Smooth muscle cell (in vitro differentiated cells): ENCODE measurements around the gene SNRPA. TPM values are rescaled to one million over a fixed set of nuclear protein-coding genes. Genes with fewer than 3 reads are reported as not detected.
A peak's percentile ranks its signal among the peaks of the same experiment; 100 is the strongest.

ENCODE experiments used
- DNase-seq: peaks from one replicate; lab custom pipeline; 2025; ENCODE audit not compliant: unreplicated experiment; lab: John Stamatoyannopoulos, UW
- H2AFZ ChIP-seq: fragments of 200-600 bp; sonication (generic); 2 replicates; pipeline ENCODE4 v1.6.0; 2016; ENCODE audit warnings: antibody characterized with exemption, low read depth, mild to moderate bottlenecking
- H3F3A ChIP-seq: fragments of 200-600 bp; sonication (generic); 2 replicates; pipeline ENCODE4 v1.6.0; 2017; ENCODE audit warnings: antibody characterized with exemption, low read depth
- H3K27ac ChIP-seq: fragments of 200-600 bp; sonication (generic); 2 replicates; pipeline ENCODE4 v1.5.1; 2016; ENCODE audit warnings: low read depth, mild to moderate bottlenecking
- H3K27me3 ChIP-seq: fragments of 200-600 bp; sonication (generic); 2 replicates; pipeline ENCODE4 v1.6.1; 2016; ENCODE audit warnings: low read depth, mild to moderate bottlenecking
- H3K36me3 ChIP-seq: fragments of 200-600 bp; sonication (generic); 2 replicates; pipeline ENCODE4 v1.5.1; 2016; ENCODE audit warnings: low read depth
- H3K4me1 ChIP-seq: fragments of 200-600 bp; sonication (generic); 2 replicates; pipeline ENCODE4 v1.5.1; 2016; ENCODE audit warnings: low read depth
- H3K4me2 ChIP-seq: fragments of 200-600 bp; sonication (generic); 2 replicates; pipeline ENCODE4 v1.6.0; 2016; ENCODE audit warnings: mild to moderate bottlenecking
- H3K4me3 ChIP-seq: fragments of 200-600 bp; sonication (generic); 2 replicates; pipeline ENCODE4 v1.5.1; 2016; ENCODE audit warnings: mild to moderate bottlenecking
- H3K79me2 ChIP-seq: fragments of 200-600 bp; sonication (generic); 2 replicates; pipeline ENCODE4 v1.6.0; 2016; ENCODE audit warnings: low read depth, mild to moderate bottlenecking
- H3K9ac ChIP-seq: fragments of 200-600 bp; sonication (generic); 2 replicates; pipeline ENCODE4 v1.6.0; 2016; ENCODE audit warnings: low read depth
- H3K9me3 ChIP-seq: fragments of 200-600 bp; sonication (generic); replicated peaks from 2 replicates; pipeline ENCODE4 v1.5.1; 2016; ENCODE audit warnings: low read depth
- H4K20me1 ChIP-seq: fragments of 200-600 bp; sonication (generic); 2 replicates; pipeline ENCODE4 v1.6.0; 2016; ENCODE audit warnings: low read depth
- WGBS: methylation state at CpG from one replicate; pipeline ENCODE4 v1.1.7; 2016; ENCODE audit warnings: low lambda C conversion rate; 5-methylcytosine and 5-hydroxymethylcytosine counted together
- polyA plus RNA-seq: library from polyadenylated mRNA; unstranded; fragments of >200 nt; fragmentation: Nextera tagmentation; extraction: Ambion mirVana; gene quantifications from 2 replicates; pipeline ENCODE4 v1.2.1, GENCODE V29; 2016
- total RNA-seq: library from RNA; depleted of rRNA; stranded (reverse); fragments of >200 nt; gene quantifications from 2 replicates; pipeline ENCODE4 v1.2.3, GENCODE V29; 2014
- TF ChIP-seq, protein P1 (sequence below): fragments of 200-600 bp; sonication (generic); IDR thresholded peaks from 2 replicates; pipeline ENCODE4 v1.5.1; 2017; ENCODE audit warnings: borderline replicate concordance, mild to moderate bottlenecking, antibody characterized with exemption; ENCODE audit not compliant: insufficient read depth, poor library complexity, severe bottlenecking

SNRPA gene
- total and polyA plus RNA-seq, 2 experiments from 2014 or later = 30.3 to 87.7 TPM

DNA sequence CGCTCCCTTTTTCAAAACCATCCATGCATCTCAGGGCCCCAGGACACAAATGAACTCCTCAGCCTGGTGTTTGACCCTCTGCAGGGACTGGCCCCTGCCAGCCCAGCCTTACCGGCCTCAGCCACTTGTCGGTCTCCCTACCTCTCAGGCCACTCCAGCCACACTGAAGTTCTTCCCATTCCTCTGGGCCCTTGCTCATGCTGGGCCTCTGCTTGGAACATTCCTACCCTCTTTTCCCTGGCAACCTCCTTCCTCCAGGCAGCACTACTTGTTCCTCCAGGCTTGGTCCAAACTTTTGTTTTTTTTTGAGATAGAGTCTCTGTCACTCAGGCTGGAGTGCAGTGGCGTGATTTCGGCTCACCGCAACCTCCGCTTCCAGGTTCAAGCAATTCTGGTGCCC, 40.3 kb downstream of the SNRPA start:
- H3K4me1 ChIP-seq = no peaks in the 10 kb centered on the region
- H3K27me3 ChIP-seq = no peaks in the 10 kb centered on the region
- H3K4me2 ChIP-seq = no peak overlapping the region
- H2AFZ ChIP-seq = no peak overlapping the region
- TF ChIP-seq, protein P1, sequence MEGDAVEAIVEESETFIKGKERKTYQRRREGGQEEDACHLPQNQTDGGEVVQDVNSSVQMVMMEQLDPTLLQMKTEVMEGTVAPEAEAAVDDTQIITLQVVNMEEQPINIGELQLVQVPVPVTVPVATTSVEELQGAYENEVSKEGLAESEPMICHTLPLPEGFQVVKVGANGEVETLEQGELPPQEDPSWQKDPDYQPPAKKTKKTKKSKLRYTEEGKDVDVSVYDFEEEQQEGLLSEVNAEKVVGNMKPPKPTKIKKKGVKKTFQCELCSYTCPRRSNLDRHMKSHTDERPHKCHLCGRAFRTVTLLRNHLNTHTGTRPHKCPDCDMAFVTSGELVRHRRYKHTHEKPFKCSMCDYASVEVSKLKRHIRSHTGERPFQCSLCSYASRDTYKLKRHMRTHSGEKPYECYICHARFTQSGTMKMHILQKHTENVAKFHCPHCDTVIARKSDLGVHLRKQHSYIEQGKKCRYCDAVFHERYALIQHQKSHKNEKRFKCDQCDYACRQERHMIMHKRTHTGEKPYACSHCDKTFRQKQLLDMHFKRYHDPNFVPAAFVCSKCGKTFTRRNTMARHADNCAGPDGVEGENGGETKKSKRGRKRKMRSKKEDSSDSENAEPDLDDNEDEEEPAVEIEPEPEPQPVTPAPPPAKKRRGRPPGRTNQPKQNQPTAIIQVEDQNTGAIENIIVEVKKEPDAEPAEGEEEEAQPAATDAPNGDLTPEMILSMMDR = no peak
- H3K4me3 ChIP-seq = no peak overlapping the region
- no peak overlapping the region for H3K9ac ChIP-seq
- DNase-seq = no peak
- H4K20me1 ChIP-seq = no peaks in the 10 kb centered on the region
- no peaks in the 10 kb centered on the region for H3K36me3 ChIP-seq
- H3K9me3 ChIP-seq = no peaks in the 10 kb centered on the region
- H3F3A ChIP-seq = no peaks in the 10 kb centered on the region
- 84% methylated on average over 7 of the region's 7 CpGs for WGBS
- no peaks in the 10 kb centered on the region for H3K79me2 ChIP-seq
- H3K27ac ChIP-seq = no peak overlapping the region

DNA sequence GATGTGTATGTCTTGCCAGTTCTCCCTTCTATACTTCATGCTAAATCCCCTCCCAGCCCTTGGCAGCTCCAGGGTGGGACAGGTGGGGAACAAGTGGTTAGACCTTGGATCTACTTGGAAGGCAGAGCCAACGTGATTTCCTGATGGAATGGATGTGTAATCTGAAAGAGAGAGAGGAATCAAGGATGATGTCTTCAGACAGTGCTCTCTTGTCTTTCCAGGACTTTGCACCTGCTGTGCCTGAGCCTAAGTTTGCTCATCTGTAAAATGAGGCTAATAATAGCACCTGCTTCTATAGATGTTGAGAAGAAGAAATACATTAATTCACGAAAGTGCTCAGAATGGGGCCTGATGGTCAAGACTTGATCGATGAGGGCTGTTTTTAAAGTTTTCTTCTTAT, 41.0 kb downstream of the SNRPA start:
- Histone ChIP-seq H3K27ac (no peak overlapping the region), H3K79me2 (no peaks in the 10 kb centered on the region), H3K27me3 (no peaks in the 10 kb centered on the region), H3K4me3 (no peak overlapping the region), H3K36me3 (no peaks in the 10 kb centered on the region), H3K4me2 (no peak overlapping the region), H4K20me1 (no peaks in the 10 kb centered on the region), H2AFZ (no peak overlapping the region), H3K4me1 (no peaks in the 10 kb centered on the region), H3K9me3 (no peaks in the 10 kb centered on the region), H3F3A (no peaks in the 10 kb centered on the region), H3K9ac (no peak overlapping the region)
- no peak for DNase-seq
- WGBS = 90% methylated on average over 3 of the region's 3 CpGs
- TF ChIP-seq, protein P1 = no peak

DNA sequence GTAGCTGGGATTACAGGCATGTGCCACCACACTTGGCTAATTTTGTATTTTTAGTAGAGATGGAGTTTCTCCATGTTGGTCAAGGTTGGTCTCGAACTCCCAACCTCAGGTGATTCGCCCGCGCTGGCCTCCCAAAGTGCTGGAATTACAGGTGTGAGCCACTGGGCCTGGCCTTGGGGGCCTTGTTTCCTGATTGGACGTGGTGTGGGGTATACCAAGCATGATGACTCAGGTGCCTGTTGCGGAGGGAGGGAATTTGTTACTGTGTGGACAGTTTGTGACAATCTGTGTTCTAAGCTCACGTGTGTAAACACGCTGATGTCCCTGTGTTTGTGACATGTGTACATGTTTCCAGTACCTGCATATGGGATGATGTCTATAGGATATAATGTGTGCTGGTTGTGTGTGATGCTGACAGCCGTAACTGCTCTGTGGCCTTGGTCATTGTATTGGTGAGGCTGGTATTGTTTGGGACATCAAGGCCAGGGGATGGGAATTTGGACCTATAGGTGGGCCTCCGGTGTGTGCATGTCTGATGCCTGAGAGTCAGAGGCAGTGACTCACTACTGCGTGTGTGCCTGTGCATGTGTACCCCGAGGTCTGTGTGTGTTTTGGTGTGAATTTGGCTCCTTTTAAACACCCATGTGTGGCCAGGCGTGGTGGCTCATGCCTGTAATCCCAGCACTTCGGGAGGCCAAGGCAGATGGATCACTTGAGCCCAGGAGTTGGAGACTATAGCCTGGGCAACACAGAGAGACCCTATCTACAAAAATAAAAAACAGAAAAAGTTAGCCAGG, 46.4 kb downstream of the SNRPA start:
- 93% methylated on average over 14 of the region's 14 CpGs for WGBS
- TF ChIP-seq, protein P1 = no peak
- Histone ChIP-seq H4K20me1 (peaks cover 26% of the 10 kb centered on the region), H3K9ac (no peak overlapping the region), H3K4me2 (peak overlapping the region; percentile 80), H3K27ac (peak overlapping the region; percentile 83), H2AFZ (no peak overlapping the region), H3K4me3 (peak overlapping the region; percentile 55), H3K27me3 (no peaks in the 10 kb centered on the region), H3K4me1 (peaks cover 15% of the 10 kb centered on the region), H3K79me2 (peaks cover 34% of the 10 kb centered on the region), H3K9me3 (no peaks in the 10 kb centered on the region), H3F3A (no peaks in the 10 kb centered on the region), H3K36me3 (no peaks in the 10 kb centered on the region)
- no peak for DNase-seq
